Retinal pigment epithelial cell (primary cell): ENCODE measurements around the gene GRIA1.

Source experiments
- DNase-seq: peaks from one replicate; pipeline ENCODE4 v3.0.0-alpha.2; 2010; ENCODE audit warnings: low read depth
- H3K4me3 ChIP-seq: 2 replicates; pipeline ENCODE4 v1.5.1; 2011; ENCODE audit warnings: mild to moderate bottlenecking, low read length, control low read depth, moderate library complexity
- TF ChIP-seq, protein P1 (sequence below): conservative IDR thresholded peaks from 2 replicates; pipeline ENCODE4 v1.5.1; 2011; ENCODE audit warnings: low read depth, low read length, control low read depth, inconsistent platforms

The GRIA1 gene

DNA sequence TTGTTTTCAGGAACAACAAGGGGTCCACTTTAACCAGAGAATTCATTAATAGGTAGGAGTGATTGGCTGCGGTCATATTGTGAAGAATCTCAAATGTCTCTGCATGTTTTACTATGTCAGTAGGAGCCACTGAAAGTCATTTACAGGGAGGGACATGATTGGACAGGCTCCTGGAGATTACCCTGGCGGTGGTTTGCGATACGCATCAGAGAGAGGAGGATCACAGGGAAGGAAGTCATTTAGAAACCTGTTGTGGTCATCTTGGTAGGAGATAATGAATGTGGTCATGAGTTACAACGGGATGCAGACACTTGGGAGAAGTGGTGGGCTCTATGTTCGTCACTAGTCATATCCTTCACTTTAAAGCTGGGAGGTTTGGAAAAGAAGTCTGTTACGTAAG lies 285.5 kb downstream of the GRIA1 start:
- DNase-seq = no peak
- TF ChIP-seq, protein P1, sequence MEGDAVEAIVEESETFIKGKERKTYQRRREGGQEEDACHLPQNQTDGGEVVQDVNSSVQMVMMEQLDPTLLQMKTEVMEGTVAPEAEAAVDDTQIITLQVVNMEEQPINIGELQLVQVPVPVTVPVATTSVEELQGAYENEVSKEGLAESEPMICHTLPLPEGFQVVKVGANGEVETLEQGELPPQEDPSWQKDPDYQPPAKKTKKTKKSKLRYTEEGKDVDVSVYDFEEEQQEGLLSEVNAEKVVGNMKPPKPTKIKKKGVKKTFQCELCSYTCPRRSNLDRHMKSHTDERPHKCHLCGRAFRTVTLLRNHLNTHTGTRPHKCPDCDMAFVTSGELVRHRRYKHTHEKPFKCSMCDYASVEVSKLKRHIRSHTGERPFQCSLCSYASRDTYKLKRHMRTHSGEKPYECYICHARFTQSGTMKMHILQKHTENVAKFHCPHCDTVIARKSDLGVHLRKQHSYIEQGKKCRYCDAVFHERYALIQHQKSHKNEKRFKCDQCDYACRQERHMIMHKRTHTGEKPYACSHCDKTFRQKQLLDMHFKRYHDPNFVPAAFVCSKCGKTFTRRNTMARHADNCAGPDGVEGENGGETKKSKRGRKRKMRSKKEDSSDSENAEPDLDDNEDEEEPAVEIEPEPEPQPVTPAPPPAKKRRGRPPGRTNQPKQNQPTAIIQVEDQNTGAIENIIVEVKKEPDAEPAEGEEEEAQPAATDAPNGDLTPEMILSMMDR = no peak
- H3K4me3 ChIP-seq = no peak overlapping the region

DNA sequence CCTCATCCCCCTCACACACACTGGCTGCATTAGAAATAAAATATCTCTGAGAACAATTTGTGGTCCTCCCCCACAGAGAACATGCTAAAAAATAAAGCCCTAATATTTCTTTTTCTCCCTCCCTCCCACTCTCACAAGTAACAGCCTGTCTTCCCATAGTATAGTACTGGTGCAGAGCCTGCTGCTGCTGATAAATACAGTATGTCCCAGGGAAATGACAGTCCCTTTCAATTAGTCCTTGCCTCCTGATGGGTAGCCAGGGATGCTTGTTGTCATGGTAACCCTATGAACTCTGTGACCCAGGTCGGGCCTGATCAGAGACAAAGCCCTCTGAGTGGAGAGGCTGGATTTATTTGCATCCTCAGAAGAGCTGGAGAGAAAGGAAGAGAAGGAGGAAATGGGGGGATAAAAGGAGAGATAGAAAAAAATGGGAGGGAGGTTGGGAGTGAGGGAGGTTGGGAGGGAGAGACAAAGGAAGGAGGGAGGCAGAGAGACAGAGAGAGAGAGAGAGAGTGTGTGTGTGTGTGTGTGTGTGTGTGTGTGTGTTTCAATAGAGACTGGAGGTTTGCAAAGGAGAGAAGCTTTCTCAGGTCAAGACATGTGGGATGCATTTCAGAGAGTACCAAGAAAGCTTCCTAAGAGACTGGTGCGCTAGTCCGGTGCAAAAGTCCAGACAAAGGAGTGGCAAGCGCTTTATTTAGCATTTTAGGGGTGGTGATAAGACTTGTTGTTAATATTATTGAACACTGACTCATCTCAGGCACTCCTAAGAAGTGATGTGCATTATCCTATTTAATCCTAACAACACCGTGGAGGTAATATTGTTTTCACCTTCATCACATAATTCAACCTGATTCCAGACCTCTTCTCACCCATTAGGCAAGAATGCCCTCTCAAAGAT lies 287.5 kb downstream of the GRIA1 start:
- no peak for DNase-seq
- TF ChIP-seq, protein P1 = no peak
- no peak overlapping the region for H3K4me3 ChIP-seq

DNA sequence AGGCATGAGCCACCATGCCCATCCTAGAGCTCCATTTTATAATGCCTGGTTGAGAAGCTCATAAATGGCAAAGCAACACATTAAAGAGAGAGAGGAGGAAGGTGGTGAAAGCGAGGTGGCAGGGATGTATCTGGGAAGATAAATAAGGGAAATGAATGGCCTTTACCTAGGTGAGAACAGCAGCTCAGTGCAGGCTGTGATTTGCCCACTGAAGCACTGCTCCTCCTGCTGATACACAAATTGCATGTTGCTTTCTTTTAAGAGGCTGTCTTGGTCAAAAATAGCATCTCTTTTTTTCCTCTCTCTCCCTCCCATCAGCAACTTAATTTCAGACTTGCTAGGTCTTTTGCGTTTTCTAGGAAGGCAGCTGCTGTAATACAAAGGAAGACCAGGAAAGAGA lies 289.4 kb downstream of the GRIA1 start:
- H3K4me3 ChIP-seq = no peak overlapping the region
- DNase-seq = no peak
- TF ChIP-seq, protein P1 = no peak

DNA sequence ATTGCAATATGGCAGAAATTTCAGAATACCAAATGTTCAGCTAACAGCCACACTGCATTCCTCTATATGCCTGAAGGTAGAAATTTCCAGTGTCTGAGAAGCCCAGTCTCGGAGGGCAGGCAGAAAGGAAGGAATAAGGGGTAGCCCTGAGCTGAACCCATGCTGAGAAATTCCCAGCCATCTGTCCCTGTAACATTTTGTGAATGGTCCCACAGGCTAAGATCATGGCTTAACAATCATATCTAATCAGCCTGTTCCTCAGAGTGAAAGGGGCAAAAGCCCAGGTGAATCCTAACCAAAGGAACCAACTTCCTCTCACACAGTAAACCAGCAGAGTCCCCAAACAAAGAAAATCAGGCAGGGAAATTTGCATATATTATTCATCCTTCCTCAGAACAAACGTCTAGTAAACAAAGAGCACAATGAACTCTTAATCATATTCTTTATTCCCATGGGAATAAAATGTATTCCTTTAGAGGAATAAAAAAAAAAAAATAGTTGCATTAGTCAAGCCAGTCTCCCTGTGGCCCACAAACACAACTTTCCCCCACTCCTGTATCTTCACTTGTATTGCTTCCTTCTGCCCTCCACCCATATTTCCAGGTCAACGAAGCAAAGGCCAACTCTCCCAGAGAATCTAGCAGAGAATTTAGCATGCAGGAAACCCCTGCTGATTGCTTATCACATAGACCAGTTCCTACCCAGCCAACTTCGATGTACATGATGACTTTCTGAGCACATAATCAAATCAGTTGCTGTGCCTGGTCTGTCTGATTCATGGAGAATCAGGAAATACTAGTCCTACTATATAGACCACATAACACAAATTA lies 290.6 kb downstream of the GRIA1 start:
- TF ChIP-seq, protein P1 = no peak
- DNase-seq = no peak
- H3K4me3 ChIP-seq = no peak overlapping the region

DNA sequence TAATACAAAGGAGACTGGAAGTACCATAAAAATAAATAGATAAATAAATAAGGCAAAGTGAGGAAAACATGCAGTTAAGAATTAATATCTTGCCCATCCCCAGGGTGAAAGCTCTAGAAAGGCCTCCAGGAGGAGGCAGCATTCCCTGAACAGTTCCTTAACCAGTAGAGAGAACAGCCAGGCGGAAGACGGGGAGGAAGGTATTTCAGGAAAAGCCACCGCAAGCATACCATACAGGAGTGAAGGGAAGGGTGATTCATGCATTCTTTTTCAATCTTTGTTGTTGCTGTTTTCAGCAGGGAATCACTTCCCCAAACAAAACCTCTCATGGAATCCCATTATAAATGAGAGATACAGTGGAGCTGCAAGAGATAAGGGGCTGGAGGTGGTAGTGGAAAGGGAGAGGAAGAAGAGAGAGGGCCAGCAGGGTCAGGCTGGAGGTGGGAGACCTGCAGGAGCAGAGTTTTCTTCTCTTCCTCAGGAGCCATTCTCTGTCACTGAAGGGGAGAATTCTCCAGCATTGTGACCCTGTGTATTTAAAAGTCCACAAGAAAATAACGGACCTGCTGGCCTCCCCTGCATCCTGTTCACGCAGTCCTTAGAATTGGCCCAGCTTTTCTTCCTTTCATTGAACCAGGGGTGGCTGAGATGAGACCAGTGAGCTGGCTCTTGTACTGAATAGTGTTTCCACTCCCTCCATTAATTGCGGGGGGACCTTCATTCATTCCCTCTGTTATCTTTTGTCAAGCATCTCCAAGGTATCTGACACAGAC lies 292.3 kb downstream of the GRIA1 start:
- TF ChIP-seq, protein P1 = peak; percentile 36

DNA sequence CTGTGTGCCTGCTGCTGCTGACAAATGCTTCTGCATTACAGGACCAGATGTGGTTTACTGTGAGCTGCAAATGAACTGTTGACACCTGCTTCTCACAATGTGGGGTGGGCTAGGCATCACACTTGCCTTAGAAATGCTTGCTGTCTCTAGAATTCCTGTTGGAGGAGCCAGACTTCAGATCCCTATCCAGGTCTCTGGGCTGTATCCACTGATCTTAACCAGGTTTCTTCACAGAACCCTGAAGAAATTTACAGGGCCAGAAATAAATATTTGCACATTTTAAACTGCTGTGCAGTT lies 292.8 kb downstream of the GRIA1 start:
- TF ChIP-seq, protein P1 = no peak
- H3K4me3 ChIP-seq = no peak overlapping the region
- DNase-seq = no peak

More for the DNA sequence above, 292.3 kb downstream of the GRIA1 start:
- H3K4me3 ChIP-seq = no peak overlapping the region
- DNase-seq = peak; percentile 7
